Naive B cell (primary cell): ENCODE measurements around the gene CUEDC2. TPM values are rescaled to one million over a fixed set of nuclear protein-coding genes. Genes with fewer than 3 reads are reported as not detected.
A peak's percentile ranks its signal among the peaks of the same experiment; 100 is the strongest.
"Not testable (repeated sequence)": the region's sequence is repeated elsewhere in the genome, so short reads cannot be mapped to it uniquely, and the experiment has no call there.

ENCODE experiments used
- ATAC-seq, 2 donors: fragments of 150-1000 bp; cut with Tn5 transposase; 2 replicates each; pipeline ENCODE4 v1.10.0; 2021; ENCODE audit warnings: low read depth in 2 of 2, mild to moderate bottlenecking in 2 of 2, moderate library complexity in 2 of 2
- DNase-seq: peaks from one replicate; pipeline ENCODE4 v3.0.0; 2022
- H3K27ac Mint-ChIP-seq, 6 donors: one replicate each; pipeline ENCODE4 v1.8.0; 2020 to 2022; ENCODE audit warnings: mild to moderate bottlenecking in 6 of 6, mixed read lengths in 6 of 6, moderate library complexity in 5 of 6, inconsistent platforms in 2 of 6
- H3K27me3 Mint-ChIP-seq, 3 donors: one replicate each; pipeline ENCODE4 v1.8.0; 2021 to 2022; ENCODE audit warnings: mixed read lengths in 3 of 3, mild to moderate bottlenecking in 1 of 3
- H3K36me3 Mint-ChIP-seq, 2 donors: one replicate each; pipeline ENCODE4 v1.8.0; 2020 to 2022; ENCODE audit warnings: mixed read lengths in 2 of 2, inconsistent platforms in 1 of 2, mild to moderate bottlenecking in 1 of 2
- H3K4me1 Mint-ChIP-seq, 3 donors: one replicate each; pipeline ENCODE4 v1.8.0; 2020 to 2022; ENCODE audit warnings: mixed read lengths in 3 of 3, inconsistent platforms in 1 of 3, mild to moderate bottlenecking in 1 of 3, moderate library complexity in 1 of 3
- H3K4me3 Mint-ChIP-seq, 8 donors: one replicate each; pipeline ENCODE4 v1.8.0; 2020 to 2022; ENCODE audit warnings: mild to moderate bottlenecking in 8 of 8, mixed read lengths in 8 of 8, moderate library complexity in 8 of 8, inconsistent platforms in 2 of 8
- H3K9me3 Mint-ChIP-seq, 7 donors: one replicate each; pipeline ENCODE4 v1.8.0; 2020 to 2022; ENCODE audit warnings: mixed read lengths in 7 of 7, mild to moderate bottlenecking in 5 of 7, inconsistent platforms in 2 of 7, moderate library complexity in 1 of 7
- polyA plus RNA-seq, 6 donors: library from polyadenylated mRNA; unstranded; fragments of 300-500 nt; fragmentation: Illumina TruSeq; gene quantifications; one replicate each; pipeline ENCODE4 v1.2.3, GENCODE V29; 2021; ENCODE audit warnings: low read depth in 6 of 6

The CUEDC2 gene
- polyA plus RNA-seq, 6 donors from 2014 or later = 50.3 to 82.3 (median 59.4) TPM

- Mint-ChIP-seq H3K9me3 (peaks cover 0 to 1% (median 0%) of the 10 kb centered on the region in 7 donors), H3K27ac (no peak overlapping the region), H3K4me1 (peaks cover 28 to 36% (median 28%) of the 10 kb centered on the region in 3 donors), H3K27me3 (peaks cover 0 to 10% (median 0%) of the 10 kb centered on the region in 3 donors), H3K4me3 (peak overlapping the region; percentile 6 to 95 (median 83)), H3K36me3 (no peaks in the 10 kb centered on the region)
- ATAC-seq = no peak
- no peak for DNase-seq
Observed at GRCh38 chr10:102462512-102463054, 30.2 kb upstream of the CUEDC2 start.

GRCh38 chr10:102461187-102462054 lies 29.0 kb upstream of the CUEDC2 start:
- H3K9me3 Mint-ChIP-seq = peaks cover 0 to 1% (median 0%) of the 10 kb centered on the region in 7 donors
- peak; percentile 98 to 99 for ATAC-seq
- peak overlapping the region; percentile 76 to 98 (median 92) for H3K27ac Mint-ChIP-seq
- H3K27me3 Mint-ChIP-seq = peaks cover 0 to 10% (median 0%) of the 10 kb centered on the region in 3 donors
- H3K4me1 Mint-ChIP-seq = peaks cover 28 to 39% (median 31%) of the 10 kb centered on the region in 3 donors
- H3K36me3 Mint-ChIP-seq = no peaks in the 10 kb centered on the region
- peak overlapping the region; percentile 87 to 95 (median 94) for H3K4me3 Mint-ChIP-seq
- peak; percentile 89 for DNase-seq

- ATAC-seq = peak; percentile 2 to 3
- peak overlapping the region in 2 of 6 donors; percentile 89 to 95 for H3K27ac Mint-ChIP-seq
- no peak for DNase-seq
- peak overlapping the region; percentile 87 to 95 (median 94) for H3K4me3 Mint-ChIP-seq
- H3K27me3 Mint-ChIP-seq = peaks cover 0 to 10% (median 0%) of the 10 kb centered on the region in 3 donors
- H3K36me3 Mint-ChIP-seq = no peaks in the 10 kb centered on the region
- peaks cover 28 to 39% (median 31%) of the 10 kb centered on the region in 3 donors for H3K4me1 Mint-ChIP-seq
- H3K9me3 Mint-ChIP-seq = peaks cover 0 to 1% (median 0%) of the 10 kb centered on the region in 7 donors
Observed at GRCh38 chr10:102460836-102461186, 28.4 kb upstream of the CUEDC2 start.

- DNase-seq (no peak), ATAC-seq (no peak)
- Mint-ChIP-seq H3K27ac (peak overlapping the region in 1 of 6 donors; percentile 22), H3K36me3 (no peaks in the 10 kb centered on the region), H3K9me3 (peaks cover 0 to 1% (median 0%) of the 10 kb centered on the region in 7 donors), H3K4me3 (peak overlapping the region in 1 of 8 donors; percentile 33), H3K4me1 (peaks cover 27 to 36% (median 31%) of the 10 kb centered on the region in 3 donors), H3K27me3 (peaks cover 0 to 6% (median 0%) of the 10 kb centered on the region in 3 donors)
Observed at GRCh38 chr10:102458656-102459055, 26.3 kb upstream of the CUEDC2 start.

GRCh38 chr10:102457591-102458150 lies 25.3 kb upstream of the CUEDC2 start:
- ATAC-seq = no peak
- no peak for DNase-seq
- Mint-ChIP-seq H3K4me1 (peaks cover 27 to 34% (median 31%) of the 10 kb centered on the region in 3 donors), H3K27me3 (no peaks in the 10 kb centered on the region), H3K36me3 (no peaks in the 10 kb centered on the region), H3K4me3 (peak overlapping the region in 1 of 8 donors; percentile 73), H3K27ac (peak overlapping the region in 3 of 6 donors; percentile 41 to 74 (median 42)), H3K9me3 (peaks cover 0 to 1% (median 0%) of the 10 kb centered on the region in 7 donors)

GRCh38 chr10:102455893-102456471 lies 23.6 kb upstream of the CUEDC2 start:
- DNase-seq (no peak), ATAC-seq (no peak)
- Mint-ChIP-seq H3K4me3 (no peak overlapping the region), H3K27me3 (no peaks in the 10 kb centered on the region), H3K36me3 (no peaks in the 10 kb centered on the region), H3K27ac (peak overlapping the region in 2 of 6 donors; percentile 58 to 84), H3K9me3 (peaks cover 0 to 1% (median 0%) of the 10 kb centered on the region in 7 donors), H3K4me1 (peaks cover 22 to 29% (median 24%) of the 10 kb centered on the region in 3 donors)

GRCh38 chr10:102454662-102455487 lies 22.5 kb upstream of the CUEDC2 start:
- not testable (repeated sequence) for H3K36me3 Mint-ChIP-seq, ATAC-seq, DNase-seq, H3K9me3 Mint-ChIP-seq, H3K27me3 Mint-ChIP-seq
- Mint-ChIP-seq H3K4me3 (peak overlapping the region in 1 of 8 donors; percentile 50), H3K4me1 (peaks cover 17 to 25% (median 20%) of the 10 kb centered on the region in 3 donors), H3K27ac (peak overlapping the region in 2 of 6 donors; percentile 59 to 70)

GRCh38 chr10:102453502-102453901 lies 21.1 kb upstream of the CUEDC2 start:
- Mint-ChIP-seq H3K9me3 (peaks cover 0 to 1% (median 0%) of the 10 kb centered on the region in 7 donors), H3K4me3 (peak overlapping the region in 2 of 8 donors; percentile 54 to 59), H3K27ac (peak overlapping the region in 1 of 6 donors; percentile 41), H3K27me3 (no peaks in the 10 kb centered on the region), H3K4me1 (peaks cover 26 to 27% (median 27%) of the 10 kb centered on the region in 3 donors), H3K36me3 (no peaks in the 10 kb centered on the region)
- ATAC-seq (no peak), DNase-seq (no peak)

GRCh38 chr10:102452672-102453340 lies 20.4 kb upstream of the CUEDC2 start:
- ATAC-seq = no peak

GRCh38 chr10:102451105-102451969 lies 19.0 kb upstream of the CUEDC2 start, which contains the start of gene C10orf95:
Gene C10orf95, minus strand, starts transcription at chr10:102451543. Its CDS starts 450 bp downstream, at chr10:102451093.
- H3K4me3 Mint-ChIP-seq = peak within 1 kb of the TSS; percentile 84 to 96 (median 92)
- ATAC-seq (no peak), DNase-seq (no peak)
- H3K36me3 Mint-ChIP-seq = no peaks in the 10 kb centered on the region
- no peaks in the 10 kb centered on the region for H3K9me3 Mint-ChIP-seq
- peaks cover 20 to 26% (median 22%) of the 10 kb centered on the region in 3 donors for H3K4me1 Mint-ChIP-seq
- H3K27me3 Mint-ChIP-seq = no peaks in the 10 kb centered on the region
- H3K27ac Mint-ChIP-seq = peak within 1 kb of the TSS; percentile 54 to 94 (median 88)

More at GRCh38 chr10:102452672-102453340, 20.4 kb upstream of the CUEDC2 start:
- Mint-ChIP-seq H3K4me1 (peaks cover 24 to 27% (median 26%) of the 10 kb centered on the region in 3 donors), H3K36me3 (no peaks in the 10 kb centered on the region), H3K27ac (peak overlapping the region in 2 of 6 donors; percentile 41 to 42), H3K9me3 (no peaks in the 10 kb centered on the region), H3K27me3 (no peaks in the 10 kb centered on the region), H3K4me3 (peak overlapping the region; percentile 29 to 96 (median 60))
- DNase-seq = no peak
